DMS53 (cell line): ENCODE data around the gene INPP5F.
"Not testable (repeated sequence)": the region's sequence is repeated elsewhere in the genome, so short reads cannot be mapped to it uniquely, and the experiment has no call there.

Experiments used
- DNase-seq: peaks from one replicate; lab custom pipeline; 2025; lab: John Stamatoyannopoulos, UW

INPP5F gene

DNA sequence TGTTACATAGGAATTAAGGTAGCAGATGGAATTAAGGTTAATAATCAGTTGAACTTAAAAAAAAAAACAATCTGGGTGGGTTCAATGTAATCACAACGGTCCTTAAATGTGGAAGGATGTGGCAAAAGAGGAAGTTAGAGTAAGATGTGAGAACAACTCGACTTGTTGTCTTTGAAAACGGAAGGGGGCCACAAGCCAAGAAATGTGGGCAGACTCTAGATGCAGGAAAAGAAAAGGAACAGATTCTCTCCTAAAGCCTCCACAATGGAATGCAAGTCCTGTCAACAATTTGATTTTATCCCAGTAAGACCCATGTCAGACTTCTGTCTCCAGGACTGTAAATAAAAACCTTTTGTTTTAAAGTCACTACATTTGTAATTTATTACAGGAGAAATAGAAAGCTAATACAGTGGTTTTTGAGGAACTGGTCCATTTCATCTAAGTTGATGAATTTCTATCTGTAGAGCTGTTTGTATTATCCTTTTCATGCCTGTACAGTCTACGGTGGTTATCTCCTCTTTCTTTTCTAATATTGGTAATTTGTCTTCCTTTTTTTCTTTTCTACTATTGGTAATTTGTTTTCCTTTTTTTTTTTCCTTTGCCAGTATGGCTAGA lies 138.2 kb downstream of the INPP5F start:
- DNase-seq = no peak

DNA sequence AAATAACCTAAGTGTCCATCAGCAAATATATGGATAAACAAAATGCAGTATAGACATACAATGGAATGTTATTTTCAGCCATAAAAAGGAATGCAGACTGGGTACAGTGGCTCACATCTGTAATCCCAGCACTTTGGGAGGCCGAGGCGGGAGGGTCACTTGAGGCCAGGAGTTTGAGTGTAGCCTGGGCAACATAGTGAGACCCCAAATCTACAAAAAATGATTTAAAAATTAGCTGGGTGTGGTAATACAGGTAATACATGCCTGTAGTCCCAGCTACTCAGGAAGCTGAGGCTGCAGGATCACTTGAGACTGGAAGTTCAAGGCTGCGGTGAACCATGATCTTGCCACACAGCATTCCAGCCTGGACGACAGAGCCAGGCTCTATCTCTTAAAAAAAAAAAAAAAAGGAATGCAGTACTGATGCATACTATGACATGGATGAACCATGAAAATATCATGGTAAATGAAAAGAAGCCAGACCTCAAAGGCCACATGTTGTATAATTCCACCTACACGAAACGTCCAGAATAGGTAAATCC lies 139.9 kb downstream of the INPP5F start:
- DNase-seq = no peak

DNA sequence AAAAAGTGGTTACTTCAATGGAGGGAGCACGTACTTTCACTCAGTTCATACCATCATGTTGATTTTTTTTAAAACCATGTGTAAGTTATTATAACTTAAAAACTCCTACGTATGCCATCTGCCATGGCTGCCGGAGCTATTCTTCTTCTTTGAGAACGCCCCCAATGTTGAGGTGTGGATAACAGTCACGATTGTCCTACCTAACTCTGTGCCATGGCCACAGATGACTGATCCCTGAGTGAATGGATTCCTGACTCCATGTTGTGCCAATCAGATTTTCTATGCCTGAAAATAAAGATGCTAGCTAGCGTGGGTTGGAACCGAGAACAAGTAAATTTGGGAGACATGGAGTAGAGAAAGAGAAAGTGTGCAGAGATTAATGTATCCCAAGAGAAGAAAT lies 141.5 kb downstream of the INPP5F start:
- no peak for DNase-seq

DNA sequence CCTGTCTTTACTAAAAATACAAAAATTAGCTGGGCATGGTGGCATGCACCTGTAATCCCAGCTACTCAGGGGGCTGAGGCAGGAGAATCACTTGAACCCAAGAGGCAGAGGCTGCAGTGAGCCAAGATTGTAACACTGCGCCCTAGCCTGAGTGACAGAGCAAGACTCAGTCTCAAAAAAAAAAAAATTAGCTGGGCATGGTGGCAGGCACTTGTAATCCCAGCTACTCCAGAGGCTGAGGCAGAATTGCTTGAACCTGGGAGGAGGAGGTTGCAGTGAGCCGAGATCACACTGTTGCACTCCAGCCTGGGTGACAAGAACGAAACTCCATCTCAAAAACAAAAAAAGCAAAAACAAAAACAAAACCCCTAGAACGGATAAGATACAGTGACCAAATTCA lies 143.5 kb downstream of the INPP5F start:
- DNase-seq = not testable (repeated sequence)

DNA sequence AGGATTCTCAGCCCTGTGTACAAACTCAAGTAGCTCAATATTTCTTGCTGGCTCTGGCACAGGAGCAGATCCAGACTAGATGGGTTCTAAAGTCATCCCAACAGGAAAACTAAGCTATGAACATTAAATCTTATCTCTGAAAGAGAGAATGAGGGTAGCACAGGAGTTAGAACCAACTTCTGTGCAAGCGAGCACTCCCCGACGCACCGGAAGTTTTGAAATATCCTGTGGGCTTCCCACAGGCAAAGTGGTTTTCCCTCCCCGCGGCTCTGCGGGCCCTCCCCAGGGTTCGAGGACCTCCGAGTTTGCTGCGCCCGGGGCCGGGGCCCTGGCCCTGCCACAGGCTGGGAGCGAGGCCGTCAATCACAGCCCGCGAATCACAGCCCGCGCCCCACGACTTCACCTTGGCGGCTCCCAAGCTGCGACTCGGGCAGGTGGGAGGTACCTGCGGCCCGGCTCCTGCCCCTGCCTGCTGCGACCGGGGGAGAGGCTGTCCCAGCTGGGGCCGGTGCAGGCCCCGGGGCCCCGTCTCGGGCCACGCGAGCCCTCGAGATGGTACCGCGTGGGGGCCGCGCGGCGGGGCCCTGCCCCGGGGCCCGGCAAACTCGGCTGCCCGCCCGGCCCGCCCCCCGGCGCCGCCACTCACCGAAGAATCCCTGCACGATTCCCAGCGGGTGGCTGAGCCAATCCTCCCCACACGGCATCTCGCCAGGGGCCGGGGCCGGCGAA lies 146.2 kb downstream of the INPP5F start:
- DNase-seq = peak; percentile 80

DNA sequence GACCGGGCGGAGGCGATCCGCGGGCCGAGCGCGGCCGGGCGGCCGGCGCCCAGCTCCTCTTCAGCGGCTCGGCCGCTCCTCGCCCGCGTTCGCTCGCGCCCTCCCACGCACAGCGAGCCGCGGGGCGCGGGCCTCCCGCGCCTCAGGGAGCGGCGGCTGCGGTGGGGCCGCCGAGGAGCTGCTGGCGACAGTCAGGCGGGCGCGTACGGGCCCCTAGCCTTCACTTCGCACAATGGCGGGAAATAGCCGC lies 146.7 kb downstream of the INPP5F start, which contains the start of gene MCMBP:
TSS of gene MCMBP (minus strand) at position 234 of the 250 bp plus-strand sequence. CDS start 259 bp downstream, outside the sequence.
- no peak for DNase-seq

DNA sequence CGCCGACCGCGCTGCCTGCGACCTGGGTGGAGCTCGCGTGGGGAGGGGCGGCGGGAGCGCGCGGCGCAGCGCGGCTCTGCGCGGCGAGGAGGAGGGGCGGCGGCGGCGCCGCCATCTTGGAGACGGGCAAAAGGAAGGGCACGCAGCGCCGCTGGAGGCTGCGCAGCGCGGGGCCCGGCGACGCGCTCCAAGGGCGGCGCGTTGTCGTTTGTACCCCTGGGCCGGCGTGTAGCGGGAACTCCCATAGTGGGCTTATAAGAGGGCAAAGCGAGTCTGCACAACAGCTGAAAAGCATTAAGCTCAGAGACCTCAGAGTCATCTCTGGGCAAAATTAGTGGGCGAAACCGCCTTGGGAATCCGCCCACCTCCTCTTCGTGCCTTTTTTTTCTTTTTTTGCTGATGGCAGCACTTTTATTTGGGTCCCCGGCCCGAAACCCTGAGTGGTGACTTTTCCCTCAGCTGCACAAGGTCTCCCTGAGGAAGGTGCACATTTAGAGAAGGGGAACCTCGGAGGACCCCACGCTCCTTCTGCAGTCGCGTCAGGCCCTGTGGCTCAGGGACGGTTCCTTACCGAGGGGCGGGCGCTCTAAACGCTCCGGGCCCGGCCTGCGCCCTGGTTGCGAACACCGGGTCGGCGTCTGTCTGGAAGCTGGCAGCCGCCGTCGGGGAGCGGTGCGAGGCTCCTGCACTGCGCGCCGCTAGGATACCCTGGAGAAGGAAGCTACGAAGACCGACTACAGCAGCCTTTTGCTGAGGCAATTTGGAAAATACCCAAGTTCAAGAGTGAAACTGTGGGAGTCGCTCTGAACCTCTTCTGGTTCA lies 147.2 kb downstream of the INPP5F start:
- peak; percentile 92 for DNase-seq

DNA sequence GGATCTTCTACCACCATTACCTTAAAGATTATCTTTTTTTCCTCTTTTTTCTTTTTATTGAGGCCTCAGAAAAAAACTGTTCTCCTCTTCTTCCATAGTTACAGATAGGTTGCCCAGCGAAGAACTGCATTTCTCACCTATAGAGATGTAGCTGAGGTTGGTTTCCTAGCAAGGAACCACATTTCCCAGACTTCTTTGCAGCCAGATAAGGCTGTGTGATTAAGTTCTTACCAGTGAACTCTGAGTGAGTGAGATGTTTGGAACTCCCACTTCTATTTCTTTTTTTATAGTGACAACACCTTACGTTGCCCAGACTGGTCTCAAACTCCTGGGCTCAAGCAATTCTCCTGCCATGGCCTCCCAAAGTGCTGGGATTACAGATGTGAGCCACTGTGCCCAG lies 152.7 kb downstream of the INPP5F start:
- no peak for DNase-seq
